ENCODE data around the gene USP13. TPM values are rescaled to one million over a fixed set of nuclear protein-coding genes. Genes with fewer than 3 reads are reported as not detected.

The USP13 gene
- total and polyA plus RNA-seq, 10 of the 15 experiments (the other 5 are each of a cell fraction or from before 2014, with no cell fraction given) = 3.2 to 20.8 (median 9.0) TPM

DNA sequence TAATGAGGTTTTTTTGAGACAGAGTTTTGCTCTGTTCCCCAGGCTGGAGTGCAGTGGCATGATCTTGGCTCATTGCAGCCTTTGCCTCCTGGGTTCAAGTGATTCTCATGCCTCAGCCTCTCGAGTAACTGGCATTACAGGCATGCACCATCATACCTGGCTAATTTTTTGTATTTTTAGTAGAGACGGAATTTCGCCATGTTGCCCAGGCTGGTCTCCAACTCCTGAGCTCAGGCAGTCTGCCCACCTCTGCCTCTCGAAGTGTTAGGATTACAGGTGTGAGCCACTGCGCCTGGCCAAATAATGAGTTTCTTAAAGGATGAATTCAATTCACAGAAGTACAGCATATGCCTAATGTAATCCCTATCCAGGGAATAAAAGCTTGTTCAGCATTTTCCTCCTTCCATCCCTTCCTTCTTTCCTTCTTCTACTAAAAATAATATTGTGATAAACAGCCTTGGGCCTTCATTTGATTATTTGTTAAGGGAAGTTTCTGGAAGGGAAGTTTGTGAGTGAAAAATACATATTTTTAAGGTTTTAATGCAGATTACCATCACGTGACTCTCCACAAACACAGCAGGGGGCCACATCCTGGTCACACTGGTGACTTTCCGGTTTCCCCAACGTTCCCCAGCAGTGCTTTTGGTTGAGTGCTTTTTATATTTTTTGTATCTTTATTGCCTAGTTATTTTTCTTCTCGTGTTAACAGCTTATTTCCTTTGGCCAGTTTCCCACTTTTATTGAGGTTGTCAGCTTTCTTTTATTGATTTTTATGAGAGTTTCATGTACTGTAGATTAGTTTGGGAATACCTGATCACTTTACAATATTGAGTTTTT is 116.8 kb downstream of the USP13 start:
- H3K9ac ChIP-seq (ENCODE audit: control insufficient read depth, insufficient read depth, low read length) = no peak overlapping the region
- H3K79me2 ChIP-seq (ENCODE audit: control insufficient read depth, insufficient read depth, low read length) = no peaks in the 10 kb centered on the region
- H4K20me1 ChIP-seq (ENCODE audit: control insufficient read depth, insufficient read depth) = no peaks in the 10 kb centered on the region
- H3K27ac ChIP-seq (ENCODE audit: control insufficient read depth, insufficient read depth) = no peak overlapping the region
- DNase-seq (ENCODE audit: low read depth, low spot score) (no peak), ATAC-seq (no peak), FAIRE-seq (no peak)
- SMC1A ChIA-PET (ENCODE audit: uncharacterized antibody, unreplicated experiment) = interaction anchor here (0.5 to 1.1 kb wide), 3 partner anchors 20 to 626 kb away, joined by 3 read pairs; no protein-coding TSS in a partner anchor
- intact Hi-C loops (cut with micrococcal nuclease; ENCODE audit: unreplicated experiment) = no loop called here
- TF ChIP-seq ZNF384 (IDR thresholded peaks at IDR 0.05; ENCODE audit: borderline replicate concordance, low read depth, low read length) (no peak), NFYB (IDR thresholded peaks at IDR 0.05; ENCODE audit: insufficient read depth, low read depth, low read length) (no peak), BHLHE40 (IDR thresholded peaks at IDR 0.05; ENCODE audit: borderline replicate concordance in 1 of 2, low read depth in 2 of 2, low read length in 1 of 2) (peak in 1 of 2 experiments; percentile 26; a peak in 1 of 4 replicates), RAD51 (IDR thresholded peaks at IDR 0.05) (peak; percentile 89), ESRRA (IDR thresholded peaks at IDR 0.05; ENCODE audit: low read length) (no peak)
- TF ChIP-seq, protein P1, sequence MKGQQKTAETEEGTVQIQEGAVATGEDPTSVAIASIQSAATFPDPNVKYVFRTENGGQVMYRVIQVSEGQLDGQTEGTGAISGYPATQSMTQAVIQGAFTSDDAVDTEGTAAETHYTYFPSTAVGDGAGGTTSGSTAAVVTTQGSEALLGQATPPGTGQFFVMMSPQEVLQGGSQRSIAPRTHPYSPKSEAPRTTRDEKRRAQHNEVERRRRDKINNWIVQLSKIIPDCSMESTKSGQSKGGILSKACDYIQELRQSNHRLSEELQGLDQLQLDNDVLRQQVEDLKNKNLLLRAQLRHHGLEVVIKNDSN (IDR thresholded peaks at IDR 0.05; ENCODE audit: borderline replicate concordance, extremely low read length, insufficient read depth, low read depth, low read length) = peak; percentile 33
- H2AFZ ChIP-seq (ENCODE audit: control insufficient read depth, low read depth, low read length) = no peak overlapping the region
- H3K9me3 ChIP-seq (replicated peaks; ENCODE audit: control insufficient read depth, insufficient read depth, low read length) = peaks cover 1% of the 10 kb centered on the region; the same call in 2 of the 3 replicates
- H3K4me3 ChIP-seq = no peak overlapping the region
- BruUV-seq (replicated peaks) = no TSS peak
- H3K4me1 ChIP-seq (ENCODE audit: control insufficient read depth, insufficient read depth, low read length) = no peaks in the 10 kb centered on the region
- WGBS (ENCODE audit: insufficient coverage, insufficient replicate concordance, low lambda C conversion rate, missing lambda C conversion rate) = 60% methylated on average over 9 of the region's 9 CpGs
- CTCF ChIA-PET = interaction anchor here (2.3 kb wide), 1 partner anchor 42 kb away, joined by 6 read pairs; no protein-coding TSS in a partner anchor
- RAD21 ChIA-PET (ENCODE audit: unreplicated experiment) = interaction anchor here (1.4 kb wide), 1 partner anchor 83 kb away, joined by 3 read pairs; no protein-coding TSS in a partner anchor
- POLR2A ChIA-PET = no interaction called here
- in situ Hi-C loops (cut with MboI) = no loop called here
- H3K27me3 ChIP-seq (replicated peaks in 1 of 2; ENCODE audit: control insufficient read depth in 2 of 2, insufficient read depth in 2 of 2, low read length in 1 of 2) = no peaks in the 10 kb centered on the region
- peaks cover 5 to 25% of the 10 kb centered on the region in 2 experiments for H3K36me3 ChIP-seq (ENCODE audit: control insufficient read depth in 2 of 2, insufficient read depth in 2 of 2, low read length in 1 of 2)
- no peak overlapping the region for H3K4me2 ChIP-seq (ENCODE audit: control insufficient read depth, insufficient read depth)
